GM12878 (cell line): ENCODE results near the gene IER5. TPM values are rescaled to one million over a fixed set of nuclear protein-coding genes. Genes with fewer than 3 reads are reported as not detected.

Source experiments
- E4F1 ChIP-seq: fragments of 450-650 bp; IDR thresholded peaks from 2 replicates; pipeline ENCODE4 v1.6.1; 2018; ENCODE audit warnings: borderline replicate concordance, mild to moderate bottlenecking; ENCODE audit not compliant: partially characterized antibody
- FOXM1 ChIP-seq: IDR thresholded peaks from 2 replicates; pipeline ENCODE4 v1.6.1; 2012; ENCODE audit warnings: low read depth, mild to moderate bottlenecking, inconsistent platforms, low read length, moderate library complexity
- KLF5 ChIP-seq: fragments of 450-650 bp; IDR thresholded peaks from 2 replicates; pipeline ENCODE4 v1.6.1; 2014; ENCODE audit warnings: mild to moderate bottlenecking; ENCODE audit not compliant: partially characterized antibody
- MXI1 ChIP-seq: fragments of 150-350 bp; IDR thresholded peaks from 2 replicates; pipeline ENCODE4 v1.6.1; 2011; ENCODE audit warnings: low read depth, mild to moderate bottlenecking, inconsistent platforms, low read length, improper control_type of control experiment
- MYC ChIP-seq: IDR thresholded peaks from 2 replicates; pipeline ENCODE4 v1.6.1; 2011; ENCODE audit warnings: mild to moderate bottlenecking, low read length, moderate library complexity, inconsistent platforms; ENCODE audit not compliant: insufficient read depth, insufficient replicate concordance, insufficient read length, severe bottlenecking
- NRF1 ChIP-seq: conservative IDR thresholded peaks from 2 replicates; pipeline ENCODE4 v1.6.1; 2011; ENCODE audit warnings: mild to moderate bottlenecking, low read depth, low read length, improper control_type of control experiment
- REST ChIP-seq: IDR thresholded peaks from 2 replicates; pipeline ENCODE4 v1.6.1; 2012; ENCODE audit warnings: mild to moderate bottlenecking, low read depth, low read length
- SMC3 ChIP-seq: IDR thresholded peaks from 2 replicates; pipeline ENCODE4 v1.6.1; 2011; ENCODE audit warnings: low read length, improper control_type of control experiment, borderline replicate concordance
- ZNF384 ChIP-seq: IDR thresholded peaks from 2 replicates; pipeline ENCODE4 v1.6.1; 2012; ENCODE audit warnings: low read depth, mild to moderate bottlenecking, low read length, improper control_type of control experiment, borderline replicate concordance
- polyA plus RNA-seq, 11 experiments: library from polyadenylated mRNA; depleted of rRNA in 4 of 11; unstranded in 6 of 11; stranded (reverse) in 5 of 11; fragments of >200 nt; fragmentation: Nextera tagmentation in 4 of 11; fragmentation: Illumina TruSeq in 1 of 11; extraction: Ambion mirVana in 4 of 11; extraction: Trizol in 1 of 11; gene quantifications; 1 replicate in 1 of 11; 2 replicates in 10 of 11; pipeline versions ENCODE4 v1.2.1 to v1.2.3, GENCODE V29; 2011 to 2016; ENCODE audit warnings: inconsistent platforms in 2 of 11, missing spikeins in 2 of 11, low read depth in 1 of 11
- total RNA-seq, 4 experiments: library from RNA; depleted of rRNA in 3 of 4; stranded (reverse); fragments of >200 nt in 3 of 4; fragmentation: Illumina TruSeq in 1 of 4; extraction: Trizol in 1 of 4; gene quantifications; 2 replicates each; pipeline versions ENCODE4 v1.2.1 to v1.2.3, GENCODE V29; 2013 to 2021
- TF ChIP-seq, protein P1 (sequence below): fragments of 450-650 bp; IDR thresholded peaks from 2 replicates; pipeline ENCODE4 v1.6.1; 2016; ENCODE audit warnings: mild to moderate bottlenecking, moderate library complexity, borderline replicate concordance
- TF ChIP-seq, protein P2 (sequence below): IDR thresholded peaks from 2 replicates; pipeline ENCODE4 v1.6.1; 2011; ENCODE audit warnings: low read depth, low read length, improper control_type of control experiment, borderline replicate concordance

IER5 gene
- total and polyA plus RNA-seq, 10 of the 15 experiments (the other 5 are each of a cell fraction or from before 2014, with no cell fraction given): 4.3 to 75.2 (median 30.5) TPM

DNA sequence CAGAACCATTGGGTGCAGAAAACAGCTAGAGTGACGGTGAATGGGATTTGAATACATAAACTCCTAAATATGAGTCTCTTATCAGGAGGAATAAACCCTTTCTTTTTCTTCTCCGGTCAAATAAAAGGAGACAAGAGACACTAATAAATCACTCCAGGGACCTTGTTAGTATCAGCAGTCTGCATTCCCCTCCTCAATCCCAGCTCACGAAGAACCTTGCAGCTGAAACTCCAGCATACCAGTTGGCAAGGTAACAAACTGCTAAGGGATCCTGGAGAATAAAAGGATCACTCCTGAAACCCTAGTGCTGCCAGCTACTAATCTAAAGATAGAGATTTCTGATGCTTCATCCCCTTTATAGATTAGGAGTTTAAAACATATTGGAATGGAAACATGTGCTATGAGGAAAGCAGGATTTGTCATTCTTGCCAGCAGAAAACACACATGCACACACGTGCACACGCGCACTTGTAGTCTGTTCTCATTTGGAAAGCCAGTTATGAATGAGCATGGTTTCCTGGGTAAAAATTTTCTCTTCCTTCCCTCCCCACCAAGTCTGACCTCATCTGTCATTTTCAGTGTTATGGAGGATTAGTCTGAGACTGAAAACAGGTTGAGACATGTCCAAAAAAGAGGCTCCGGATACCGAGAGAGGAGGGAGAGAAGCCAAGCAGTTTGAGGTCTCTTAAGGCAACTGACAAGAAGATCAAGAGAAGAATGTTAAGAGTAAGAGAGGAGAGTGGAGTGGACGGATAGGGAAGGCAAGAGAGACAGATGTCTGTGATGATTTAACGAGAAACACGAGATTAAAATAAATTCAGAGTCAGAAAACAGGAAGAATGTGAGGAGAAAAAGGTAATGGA lies 10.9 kb downstream of the IER5 start (continued):
- TF ChIP-seq REST: no peak; the same call in 1 of the 2 replicates
- TF ChIP-seq NRF1: 0 out of 2 replicates have a peak, but pooled peaks have one; percentile 20
- TF ChIP-seq, protein P1, sequence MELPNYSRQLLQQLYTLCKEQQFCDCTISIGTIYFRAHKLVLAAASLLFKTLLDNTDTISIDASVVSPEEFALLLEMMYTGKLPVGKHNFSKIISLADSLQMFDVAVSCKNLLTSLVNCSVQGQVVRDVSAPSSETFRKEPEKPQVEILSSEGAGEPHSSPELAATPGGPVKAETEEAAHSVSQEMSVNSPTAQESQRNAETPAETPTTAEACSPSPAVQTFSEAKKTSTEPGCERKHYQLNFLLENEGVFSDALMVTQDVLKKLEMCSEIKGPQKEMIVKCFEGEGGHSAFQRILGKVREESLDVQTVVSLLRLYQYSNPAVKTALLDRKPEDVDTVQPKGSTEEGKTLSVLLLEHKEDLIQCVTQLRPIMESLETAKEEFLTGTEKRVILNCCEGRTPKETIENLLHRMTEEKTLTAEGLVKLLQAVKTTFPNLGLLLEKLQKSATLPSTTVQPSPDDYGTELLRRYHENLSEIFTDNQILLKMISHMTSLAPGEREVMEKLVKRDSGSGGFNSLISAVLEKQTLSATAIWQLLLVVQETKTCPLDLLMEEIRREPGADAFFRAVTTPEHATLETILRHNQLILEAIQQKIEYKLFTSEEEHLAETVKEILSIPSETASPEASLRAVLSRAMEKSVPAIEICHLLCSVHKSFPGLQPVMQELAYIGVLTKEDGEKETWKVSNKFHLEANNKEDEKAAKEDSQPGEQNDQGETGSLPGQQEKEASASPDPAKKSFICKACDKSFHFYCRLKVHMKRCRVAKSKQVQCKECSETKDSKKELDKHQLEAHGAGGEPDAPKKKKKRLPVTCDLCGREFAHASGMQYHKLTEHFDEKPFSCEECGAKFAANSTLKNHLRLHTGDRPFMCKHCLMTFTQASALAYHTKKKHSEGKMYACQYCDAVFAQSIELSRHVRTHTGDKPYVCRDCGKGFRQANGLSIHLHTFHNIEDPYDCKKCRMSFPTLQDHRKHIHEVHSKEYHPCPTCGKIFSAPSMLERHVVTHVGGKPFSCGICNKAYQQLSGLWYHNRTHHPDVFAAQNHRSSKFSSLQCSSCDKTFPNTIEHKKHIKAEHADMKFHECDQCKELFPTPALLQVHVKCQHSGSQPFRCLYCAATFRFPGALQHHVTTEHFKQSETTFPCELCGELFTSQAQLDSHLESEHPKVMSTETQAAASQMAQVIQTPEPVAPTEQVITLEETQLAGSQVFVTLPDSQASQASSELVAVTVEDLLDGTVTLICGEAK: no peak
- TF ChIP-seq SMC3: no peak; the same call in 1 of the 2 replicates
- peak; percentile 70; the same call in 1 of the 2 replicates for TF ChIP-seq MXI1
- TF ChIP-seq, protein P2, sequence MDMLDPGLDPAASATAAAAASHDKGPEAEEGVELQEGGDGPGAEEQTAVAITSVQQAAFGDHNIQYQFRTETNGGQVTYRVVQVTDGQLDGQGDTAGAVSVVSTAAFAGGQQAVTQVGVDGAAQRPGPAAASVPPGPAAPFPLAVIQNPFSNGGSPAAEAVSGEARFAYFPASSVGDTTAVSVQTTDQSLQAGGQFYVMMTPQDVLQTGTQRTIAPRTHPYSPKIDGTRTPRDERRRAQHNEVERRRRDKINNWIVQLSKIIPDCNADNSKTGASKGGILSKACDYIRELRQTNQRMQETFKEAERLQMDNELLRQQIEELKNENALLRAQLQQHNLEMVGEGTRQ: no peak; the same call in 1 of the 2 replicates
- TF ChIP-seq KLF5: no peak
- TF ChIP-seq E4F1: no peak
- no peak for TF ChIP-seq ZNF384
- peak; percentile 98 for TF ChIP-seq FOXM1
- TF ChIP-seq MYC: no peak
